H9 (cell line): Measurements from ENCODE around the gene VGF. TPM values are rescaled to one million over a fixed set of nuclear protein-coding genes. Genes with fewer than 3 reads are reported as not detected.

Experiments used
- DNase-seq: peaks from one replicate; pipeline ENCODE4 v3.0.0-alpha.2; 2017
- H2AFZ ChIP-seq: one replicate; pipeline ENCODE4 v1.6.1; 2013; ENCODE audit warnings: mild to moderate bottlenecking, low read length, control low read depth, moderate library complexity
- H2AK5ac ChIP-seq: 2 replicates; pipeline ENCODE4 v1.6.1; 2013; ENCODE audit warnings: low read length, control low read depth, mixed read lengths; ENCODE audit not compliant: insufficient read length
- H2BK120ac ChIP-seq: one replicate; pipeline ENCODE4 v1.6.1; 2013; ENCODE audit warnings: low read depth, mild to moderate bottlenecking, low read length, control low read depth, inconsistent platforms; ENCODE audit not compliant: poor library complexity, severe bottlenecking
- H2BK12ac ChIP-seq: 2 replicates; pipeline ENCODE4 v1.6.1; 2013; ENCODE audit warnings: low read length, control low read depth, mixed read lengths, low read depth; ENCODE audit not compliant: insufficient read length
- H2BK15ac ChIP-seq: 2 replicates; pipeline ENCODE4 v1.6.1; 2013; ENCODE audit warnings: low read depth, low read length, control low read depth
- H2BK20ac ChIP-seq: one replicate; pipeline ENCODE4 v1.6.1; 2013; ENCODE audit warnings: low read depth, mild to moderate bottlenecking, low read length, control low read depth, inconsistent platforms; ENCODE audit not compliant: poor library complexity, severe bottlenecking
- H2BK5ac ChIP-seq: 2 replicates; pipeline ENCODE4 v1.6.1; 2013; ENCODE audit warnings: low read length, control low read depth, mixed read lengths; ENCODE audit not compliant: insufficient read length
- H3K14ac ChIP-seq: 2 replicates; pipeline ENCODE4 v1.6.1; 2013; ENCODE audit warnings: low read length, control low read depth; ENCODE audit not compliant: insufficient read depth
- H3K18ac ChIP-seq: 2 replicates; pipeline ENCODE4 v1.6.1; 2013; ENCODE audit warnings: low read depth, mild to moderate bottlenecking, mixed read lengths, low read length, control low read depth; ENCODE audit not compliant: insufficient read length
- H3K23ac ChIP-seq: 2 replicates; pipeline ENCODE4 v1.6.1; 2013; ENCODE audit warnings: low read length, control low read depth, mixed read lengths, low read depth; ENCODE audit not compliant: insufficient read length
- H3K23me2 ChIP-seq: 2 replicates; pipeline ENCODE4 v1.6.1; 2013; ENCODE audit warnings: low read depth, mild to moderate bottlenecking, mixed read lengths, low read length, control low read depth; ENCODE audit not compliant: insufficient read length, poor library complexity, severe bottlenecking
- H3K27ac ChIP-seq: 2 replicates; pipeline ENCODE4 v1.5.1; 2013; ENCODE audit warnings: low read length, control low read depth, mixed read lengths, low read depth; ENCODE audit not compliant: insufficient read length
- H3K27me3 ChIP-seq: 2 replicates; pipeline ENCODE4 v1.6.1; 2013; ENCODE audit warnings: low read length, control low read depth, inconsistent platforms; ENCODE audit not compliant: insufficient read depth
- H3K4ac ChIP-seq: 2 replicates; pipeline ENCODE4 v1.6.1; 2013; ENCODE audit warnings: low read depth, mild to moderate bottlenecking, control low read depth, inconsistent platforms, low read length, moderate library complexity
- H3K4me1 ChIP-seq: 2 replicates; pipeline ENCODE4 v1.6.1; 2013; ENCODE audit warnings: low read length, control low read depth, inconsistent platforms; ENCODE audit not compliant: insufficient read depth
- H3K4me2 ChIP-seq: 2 replicates; pipeline ENCODE4 v1.6.1; 2013; ENCODE audit warnings: low read length, control low read depth, mixed read lengths; ENCODE audit not compliant: insufficient read length, insufficient read depth
- H3K56ac ChIP-seq: 2 replicates; pipeline ENCODE4 v1.6.1; 2013; ENCODE audit warnings: low read depth, mild to moderate bottlenecking, mixed read lengths, low read length, control low read depth; ENCODE audit not compliant: insufficient read length
- H3K79me1 ChIP-seq: 2 replicates; pipeline ENCODE4 v1.6.1; 2013; ENCODE audit warnings: low read depth, mild to moderate bottlenecking, moderate library complexity, low read length, control low read depth, inconsistent platforms; ENCODE audit not compliant: insufficient read depth, poor library complexity, severe bottlenecking
- H3K79me2 ChIP-seq: 2 replicates; pipeline ENCODE4 v1.6.1; 2013; ENCODE audit warnings: low read length, control low read depth, inconsistent platforms; ENCODE audit not compliant: insufficient read depth
- H3K9ac ChIP-seq: 2 replicates; pipeline ENCODE4 v1.6.1; 2013; ENCODE audit warnings: low read length, control low read depth, mixed read lengths; ENCODE audit not compliant: insufficient read length; ENCODE audit errors: extremely low read depth
- H3K9me3 ChIP-seq: one replicate; pipeline ENCODE4 v1.6.1; 2013; ENCODE audit warnings: low read depth, low read length, inconsistent platforms; ENCODE audit not compliant: control insufficient read depth
- H3T11ph ChIP-seq: one replicate; pipeline ENCODE4 v1.6.1; 2013; ENCODE audit warnings: mild to moderate bottlenecking, low read length, control low read depth, inconsistent platforms
- H4K20me1 ChIP-seq: one replicate; pipeline ENCODE4 v1.6.1; 2013; ENCODE audit not compliant: control insufficient read depth, insufficient read length, insufficient read depth
- H4K5ac ChIP-seq: 2 replicates; pipeline ENCODE4 v1.6.1; 2013; ENCODE audit warnings: low read depth, mild to moderate bottlenecking, mixed read lengths, low read length, control low read depth; ENCODE audit not compliant: insufficient read length
- H4K8ac ChIP-seq: replicated peaks from 2 replicates; pipeline ENCODE4 v1.6.1; 2013; ENCODE audit warnings: low read length, control low read depth, mixed read lengths, low read depth; ENCODE audit not compliant: insufficient read length
- H4K91ac ChIP-seq: 2 replicates; pipeline ENCODE4 v1.6.1; 2013; ENCODE audit warnings: low read depth, mild to moderate bottlenecking, moderate library complexity, mixed read lengths, low read length, control low read depth; ENCODE audit not compliant: insufficient read length
- H3K27ac Mint-ChIP-seq, 3 experiments: 2 replicates in 2 of 3; 3 replicates in 1 of 3; pipeline ENCODE4 v1.8.0; 2020 to 2021; ENCODE audit warnings: mixed read lengths in 3 of 3, mild to moderate bottlenecking in 1 of 3, moderate library complexity in 1 of 3
- H3K27me3 Mint-ChIP-seq: 2 replicates; pipeline ENCODE4 v1.8.0; 2021; ENCODE audit warnings: low read depth, mild to moderate bottlenecking, moderate library complexity, mixed read lengths
- H3K36me3 Mint-ChIP-seq, 3 experiments: 2 replicates in 2 of 3; 3 replicates in 1 of 3; pipeline ENCODE4 v1.8.0; 2020 to 2021; ENCODE audit warnings: low read depth in 3 of 3, mixed read lengths in 3 of 3; ENCODE audit not compliant: insufficient read depth in 1 of 3
- H3K4me1 Mint-ChIP-seq, 2 experiments: 2 replicates each; pipeline ENCODE4 v1.8.0; 2020; ENCODE audit warnings: mixed read lengths in 2 of 2
- H3K4me3 Mint-ChIP-seq, 2 experiments: 2 replicates in 1 of 2; 3 replicates in 1 of 2; pipeline ENCODE4 v1.8.0; 2020 to 2021; ENCODE audit warnings: mild to moderate bottlenecking in 2 of 2, mixed read lengths in 2 of 2, moderate library complexity in 1 of 2
- H3K9me3 Mint-ChIP-seq, 2 experiments: 2 replicates in 1 of 2; 3 replicates in 1 of 2; pipeline ENCODE4 v1.8.0; 2020; ENCODE audit warnings: mild to moderate bottlenecking in 2 of 2, mixed read lengths in 2 of 2, moderate library complexity in 1 of 2
- CTCF ChIP-seq: fragments of 200-600 bp; sonication (generic); conservative IDR thresholded peaks from 3 replicates; pipeline ENCODE4 v1.8.0; 2021; ENCODE audit warnings: antibody characterized with exemption, mild to moderate bottlenecking
- WGBS: extraction: QIAGEN DNeasy Blood & Tissue Kit; methylation state at CpG from one replicate; pipeline ENCODE4 v1.1.7; 2013; ENCODE audit warnings: missing lambda C conversion rate, low lambda C conversion rate, mixed read lengths; ENCODE audit not compliant: insufficient read length; ENCODE audit errors: extremely low coverage; 5-methylcytosine and 5-hydroxymethylcytosine counted together
- total RNA-seq: library from RNA; stranded (reverse); gene quantifications from 2 replicates; pipeline ENCODE4 v1.2.1, GENCODE V29; 2021

VGF gene
- total RNA-seq, 1 experiment from 2014 or later, result 37.1 TPM

GRCh38 chr7:101173752-101174244 lies 8.4 kb upstream of the VGF start:
- Histone ChIP-seq H3K18ac (no peak overlapping the region), H3K4me2 (peak overlapping the region; percentile 68), H4K5ac (no peak overlapping the region), H4K8ac (no peak overlapping the region), H2BK15ac (no peak overlapping the region), H3K4ac (no peak overlapping the region), H3K14ac (no peak overlapping the region), H3K23ac (no peak overlapping the region), H3K27ac (no peak overlapping the region), H3K4me1 (peaks cover 7% of the 10 kb centered on the region; the same call in 1 of the 2 replicates), H2BK120ac (no peak overlapping the region), H3T11ph (no peak overlapping the region), H4K20me1 (no peaks in the 10 kb centered on the region), H3K56ac (no peak overlapping the region), H3K23me2 (peaks cover 32% of the 10 kb centered on the region), H2AFZ (no peak overlapping the region), H3K79me2 (no peaks in the 10 kb centered on the region), H2AK5ac (no peak overlapping the region), H3K27me3 (peaks cover 73% of the 10 kb centered on the region), H3K9ac (no peak overlapping the region), H3K9me3 (no peaks in the 10 kb centered on the region), H2BK5ac (no peak overlapping the region), H2BK20ac (no peak overlapping the region), H3K79me1 (no peaks in the 10 kb centered on the region), H4K91ac (no peak overlapping the region), H2BK12ac (no peak overlapping the region)
- no peak for TF ChIP-seq CTCF
- Mint-ChIP-seq H3K27me3 (peaks cover 100% of the 10 kb centered on the region), H3K9me3 (peaks cover 0 to 2% of the 10 kb centered on the region in 2 experiments; a peak in 2 of 5 replicates), H3K27ac (no peak overlapping the region; a peak in 2 of 7 replicates), H3K4me3 (peak overlapping the region; percentile 48 to 82), H3K36me3 (no peaks in the 10 kb centered on the region), H3K4me1 (peaks cover 40 to 46% of the 10 kb centered on the region in 2 experiments)
- WGBS, result no CpG with 5 or more reads among the region's 16 CpGs
- peak; percentile 90 for DNase-seq
